PC-3 (cell line): Measurements from ENCODE around the gene GPR25.

ENCODE experiments used
- CTCF ChIP-seq: fragments of 300-600 bp; sonication (generic); conservative IDR thresholded peaks from 2 replicates; pipeline ENCODE4 v1.5.1; 2017; ENCODE audit warnings: antibody characterized with exemption, low read depth, mild to moderate bottlenecking, low read length
- EZH2 ChIP-seq: fragments of 300-600 bp; sonication (generic); IDR thresholded peaks from one replicate; pipeline ENCODE4 v1.6.1; 2017; ENCODE audit warnings: antibody characterized with exemption, mild to moderate bottlenecking, low read length; ENCODE audit not compliant: unreplicated experiment

- TF ChIP-seq CTCF (no peak), EZH2 (no peak)
These were observed 40.1 kb downstream of the GPR25 start for GRCh38 chr1:200912737-200913407.
